HepG2 (cell line): ENCODE results near the gene SS18L1. TPM values are rescaled to one million over a fixed set of nuclear protein-coding genes. Genes with fewer than 3 reads are reported as not detected.

ENCODE experiments used
- CEBPB ChIP-seq: IDR thresholded peaks from 2 replicates; pipeline ENCODE4 v1.6.1; 2011; ENCODE audit warnings: low read depth, low read length, improper control_type of control experiment, borderline replicate concordance
- ELF3 ChIP-seq: IDR thresholded peaks from 2 replicates; pipeline ENCODE4 v1.6.1; 2016; ENCODE audit warnings: missing genetic modification reagents, missing compliant biosample characterization
- HIC2 ChIP-seq: sonication (generic); formaldehyde crosslinking; IDR thresholded peaks from 2 replicates; pipeline ENCODE4 v1.9.0; 2022; ENCODE audit warnings: low read depth, missing genetic modification reagents
- HNRNPL ChIP-seq: fragments of 200-400 bp; formaldehyde crosslinking; IDR thresholded peaks from 2 replicates; pipeline ENCODE4 v1.6.1; 2017; ENCODE audit warnings: mild to moderate bottlenecking, low read depth, low read length
- IKZF1 ChIP-seq: fragments of 450-650 bp; IDR thresholded peaks from 2 replicates; pipeline ENCODE4 v1.7.1; 2016
- MXI1 ChIP-seq: IDR thresholded peaks from 3 replicates; pipeline ENCODE4 v1.6.1; 2012; ENCODE audit warnings: low read depth, low read length, inconsistent platforms, borderline replicate concordance
- NBN ChIP-seq: fragments of 450-650 bp; conservative IDR thresholded peaks from 2 replicates; pipeline ENCODE4 v1.6.1; 2017
- POGZ ChIP-seq: sonication (generic); formaldehyde crosslinking; IDR thresholded peaks from 2 replicates; pipeline ENCODE4 v1.4.0; 2020; ENCODE audit warnings: mild to moderate bottlenecking, missing genetic modification reagents
- RFX5 ChIP-seq: IDR thresholded peaks from 2 replicates; pipeline ENCODE4 v1.6.1; 2011; ENCODE audit warnings: low read depth, low read length, improper control_type of control experiment
- SMAD1 ChIP-seq: sonication (generic); formaldehyde crosslinking; IDR thresholded peaks from 2 replicates; pipeline ENCODE4 v1.4.0; 2020; ENCODE audit warnings: missing genetic modification reagents, low read depth, mild to moderate bottlenecking, borderline replicate concordance
- TCF7L2 ChIP-seq: IDR thresholded peaks from 2 replicates; pipeline ENCODE4 v1.6.1; 2011; ENCODE audit warnings: mild to moderate bottlenecking, low read depth, low read length, moderate library complexity
- TEAD2 ChIP-seq: sonication (generic); formaldehyde crosslinking; IDR thresholded peaks from 2 replicates; pipeline ENCODE4 v1.9.0; 2021; ENCODE audit warnings: missing genetic modification reagents
- THAP7 ChIP-seq: sonication (generic); formaldehyde crosslinking; IDR thresholded peaks from 2 replicates; pipeline ENCODE4 v1.8.1; 2023; ENCODE audit warnings: mild to moderate bottlenecking, missing genetic modification reagents
- ZBTB10 ChIP-seq: sonication (generic); formaldehyde crosslinking; IDR thresholded peaks from 2 replicates; pipeline ENCODE4 v1.4.0; 2020; ENCODE audit warnings: missing genetic modification reagents, borderline replicate concordance
- ZNF274 ChIP-seq: sonication (generic); formaldehyde crosslinking; IDR thresholded peaks from 2 replicates; pipeline ENCODE4 v1.5.1; 2020; ENCODE audit warnings: mild to moderate bottlenecking, missing genetic modification reagents
- ZNF354B ChIP-seq: sonication (generic); formaldehyde crosslinking; IDR thresholded peaks from 2 replicates; pipeline ENCODE4 v1.8.0; 2022; ENCODE audit warnings: mild to moderate bottlenecking, missing genetic modification reagents
- ZNF484 ChIP-seq: sonication (generic); formaldehyde crosslinking; IDR thresholded peaks from 2 replicates; pipeline ENCODE4 v1.5.1; 2020; ENCODE audit warnings: mild to moderate bottlenecking, low read depth, missing genetic modification reagents, borderline replicate concordance
- ZNF550 ChIP-seq: sonication (generic); formaldehyde crosslinking; IDR thresholded peaks from 2 replicates; pipeline ENCODE4 v1.4.0; 2020; ENCODE audit warnings: mild to moderate bottlenecking, missing genetic modification reagents, borderline replicate concordance
- ZNF607 ChIP-seq: sonication (generic); formaldehyde crosslinking; IDR thresholded peaks from 2 replicates; pipeline ENCODE4 v1.5.1; 2020; ENCODE audit warnings: missing genetic modification reagents, mild to moderate bottlenecking, borderline replicate concordance
- ZNF609 ChIP-seq: sonication (generic); formaldehyde crosslinking; IDR thresholded peaks from 2 replicates; pipeline ENCODE4 v1.4.0; 2020; ENCODE audit warnings: mild to moderate bottlenecking, missing genetic modification reagents, borderline replicate concordance
- ZNF644 ChIP-seq: IDR thresholded peaks from 2 replicates; pipeline ENCODE4 v1.6.1; 2016; ENCODE audit warnings: low read depth
- polyA plus RNA-seq, 8 experiments: library from polyadenylated mRNA; depleted of rRNA in 3 of 8; stranded (reverse) in 7 of 8; unstranded in 1 of 8; fragments of >200 nt; fragmentation: Illumina TruSeq in 4 of 8; extraction: Trizol in 4 of 8; gene quantifications; 2 replicates each; pipeline versions ENCODE4 v1.2.1 to v1.2.3, GENCODE V29; 2011 to 2016; ENCODE audit warnings: low read depth in 4 of 8, missing spikeins in 1 of 8, mixed read lengths in 1 of 8; ENCODE audit not compliant: insufficient read depth in 1 of 8
- total RNA-seq, 5 experiments: library from RNA; depleted of rRNA; stranded (reverse); fragments of >200 nt; fragmentation: Illumina TruSeq; extraction: Trizol; gene quantifications; 2 replicates each; pipeline ENCODE4 v1.2.3, GENCODE V29; 2016; ENCODE audit warnings: low read depth in 1 of 5

SS18L1 gene
- total and polyA plus RNA-seq, 2 of the 13 experiments (the other 11 are each of a cell fraction or from before 2014, with no cell fraction given) = 17.8 to 27.6 TPM

GRCh38 chr20:62117362-62117646, 26.3 kb upstream of the SS18L1 start (continued):
- TF ChIP-seq ZNF609 (CRISPR knock-in tag) (no peak), NBN (no peak), ZNF484 (no peak), ZNF274 (CRISPR knock-in tag) (0 out of 2 replicates have a peak, but pooled peaks have one; percentile 16), MXI1 (0 out of 3 replicates have a peak, but pooled peaks have one; percentile 5), SMAD1 (CRISPR knock-in tag) (no peak), ZBTB10 (CRISPR knock-in tag) (no peak), ZNF354B (no peak), TCF7L2 (no peak), IKZF1 (no peak), ELF3 (CRISPR knock-in tag) (0 out of 2 replicates have a peak, but pooled peaks have one; percentile 13), ZNF550 (CRISPR knock-in tag) (no peak), POGZ (no peak), TEAD2 (CRISPR knock-in tag) (no peak), HNRNPL (no peak), ZNF607 (CRISPR knock-in tag) (no peak), ZNF644 (no peak), HIC2 (no peak), CEBPB (no peak), THAP7 (CRISPR knock-in tag) (no peak), RFX5 (no peak)
